Neural crest cell (in vitro differentiated cells): ENCODE measurements around the gene CNTD1. TPM values are rescaled to one million over a fixed set of nuclear protein-coding genes. Genes with fewer than 3 reads are reported as not detected.

Experiments used
- DNase-seq: peaks from one replicate; pipeline ENCODE4 v3.0.0; 2021; ENCODE audit warnings: low read depth, mixed read lengths, low spot score
- H3K27ac Mint-ChIP-seq: one replicate; pipeline ENCODE4 v1.8.0; 2021; ENCODE audit warnings: mild to moderate bottlenecking, mixed read lengths; ENCODE audit not compliant: unreplicated experiment
- H3K27me3 Mint-ChIP-seq: 2 replicates; pipeline ENCODE4 v1.8.0; 2021; ENCODE audit warnings: low read depth, mild to moderate bottlenecking, mixed read lengths
- H3K36me3 Mint-ChIP-seq: 2 replicates; pipeline ENCODE4 v1.8.0; 2021; ENCODE audit warnings: low read depth, mild to moderate bottlenecking, mixed read lengths
- H3K4me1 Mint-ChIP-seq: 2 replicates; pipeline ENCODE4 v1.8.0; 2021; ENCODE audit warnings: mixed read lengths
- H3K4me3 Mint-ChIP-seq: one replicate; pipeline ENCODE4 v1.8.0; 2021; ENCODE audit warnings: mild to moderate bottlenecking, mixed read lengths
- H3K9me3 Mint-ChIP-seq: 2 replicates; pipeline ENCODE4 v1.8.0; 2021; ENCODE audit warnings: mixed read lengths
- total RNA-seq: library from RNA; stranded (reverse); gene quantifications from 2 replicates; pipeline ENCODE4 v1.2.1, GENCODE V29; 2021
- TF ChIP-seq, protein P1 (sequence below): fragments of 200-600 bp; sonication (generic); conservative IDR thresholded peaks from 2 replicates; pipeline ENCODE4 v1.5.0; 2021; ENCODE audit warnings: antibody characterized with exemption, mild to moderate bottlenecking

Gene CNTD1
- total RNA-seq, 1 donor from 2014 or later: not detected

DNA sequence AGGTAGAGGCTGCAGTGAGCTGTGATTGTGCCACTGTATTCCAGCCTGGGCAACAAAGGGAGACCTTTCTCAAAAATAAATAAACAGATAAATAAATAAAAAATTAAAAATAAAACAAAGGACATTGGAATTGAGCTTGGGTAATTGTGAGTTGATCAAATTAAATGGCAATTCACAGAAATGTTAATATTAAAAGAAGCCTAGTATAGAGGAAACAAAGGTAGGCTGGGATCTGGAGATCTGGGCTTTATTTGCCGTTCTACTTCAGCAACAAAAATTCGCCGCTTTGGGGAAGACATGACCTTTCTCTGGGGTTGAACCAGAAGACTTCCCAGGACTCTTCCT lies 25.7 kb upstream of the CNTD1 start:
- Mint-ChIP-seq H3K4me1 (peaks cover 27% of the 10 kb centered on the region), H3K27me3 (peaks cover 4% of the 10 kb centered on the region), H3K27ac (peak overlapping the region; percentile 99), H3K4me3 (peak overlapping the region; percentile 98), H3K9me3 (no peaks in the 10 kb centered on the region), H3K36me3 (no peaks in the 10 kb centered on the region)
- no peak for DNase-seq
- TF ChIP-seq, protein P1, sequence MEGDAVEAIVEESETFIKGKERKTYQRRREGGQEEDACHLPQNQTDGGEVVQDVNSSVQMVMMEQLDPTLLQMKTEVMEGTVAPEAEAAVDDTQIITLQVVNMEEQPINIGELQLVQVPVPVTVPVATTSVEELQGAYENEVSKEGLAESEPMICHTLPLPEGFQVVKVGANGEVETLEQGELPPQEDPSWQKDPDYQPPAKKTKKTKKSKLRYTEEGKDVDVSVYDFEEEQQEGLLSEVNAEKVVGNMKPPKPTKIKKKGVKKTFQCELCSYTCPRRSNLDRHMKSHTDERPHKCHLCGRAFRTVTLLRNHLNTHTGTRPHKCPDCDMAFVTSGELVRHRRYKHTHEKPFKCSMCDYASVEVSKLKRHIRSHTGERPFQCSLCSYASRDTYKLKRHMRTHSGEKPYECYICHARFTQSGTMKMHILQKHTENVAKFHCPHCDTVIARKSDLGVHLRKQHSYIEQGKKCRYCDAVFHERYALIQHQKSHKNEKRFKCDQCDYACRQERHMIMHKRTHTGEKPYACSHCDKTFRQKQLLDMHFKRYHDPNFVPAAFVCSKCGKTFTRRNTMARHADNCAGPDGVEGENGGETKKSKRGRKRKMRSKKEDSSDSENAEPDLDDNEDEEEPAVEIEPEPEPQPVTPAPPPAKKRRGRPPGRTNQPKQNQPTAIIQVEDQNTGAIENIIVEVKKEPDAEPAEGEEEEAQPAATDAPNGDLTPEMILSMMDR: no peak

GRCh38 chr17:42773290-42774035 lies 25.2 kb upstream of the CNTD1 start, which contains the start of gene VPS25:
Gene VPS25 (plus strand): TSS chr17:42773449. CDS start chr17:42773476, 27 bp downstream.
- Mint-ChIP-seq H3K27ac (peak within 1 kb of the TSS; percentile 99), H3K9me3 (no peaks in the 10 kb centered on the region), H3K4me3 (peak within 1 kb of the TSS; percentile 98), H3K4me1 (peaks cover 27% of the 10 kb centered on the region), H3K36me3 (no peaks in the 10 kb centered on the region), H3K27me3 (no peaks in the 10 kb centered on the region)
- TF ChIP-seq, protein P1: peak; percentile 29
- DNase-seq: peak; percentile 75

- peak overlapping the region; percentile 98 for H3K4me3 Mint-ChIP-seq
- TF ChIP-seq, protein P1: no peak
- H3K36me3 Mint-ChIP-seq: no peaks in the 10 kb centered on the region
- peaks cover 27% of the 10 kb centered on the region for H3K4me1 Mint-ChIP-seq
- DNase-seq: no peak
- no peaks in the 10 kb centered on the region for H3K9me3 Mint-ChIP-seq
- H3K27me3 Mint-ChIP-seq: peaks cover under 1% of the 10 kb centered on the region
- no peak overlapping the region for H3K27ac Mint-ChIP-seq
Measured at GRCh38 chr17:42774066-42774745, 24.5 kb upstream of the CNTD1 start.

- TF ChIP-seq, protein P1: no peak
- Mint-ChIP-seq H3K4me1 (peaks cover 33% of the 10 kb centered on the region), H3K4me3 (peak overlapping the region; percentile 98), H3K36me3 (no peaks in the 10 kb centered on the region), H3K9me3 (no peaks in the 10 kb centered on the region), H3K27ac (no peak overlapping the region), H3K27me3 (peaks cover 12% of the 10 kb centered on the region)
- no peak for DNase-seq
Measured at GRCh38 chr17:42775534-42776098, 23.0 kb upstream of the CNTD1 start.

DNA sequence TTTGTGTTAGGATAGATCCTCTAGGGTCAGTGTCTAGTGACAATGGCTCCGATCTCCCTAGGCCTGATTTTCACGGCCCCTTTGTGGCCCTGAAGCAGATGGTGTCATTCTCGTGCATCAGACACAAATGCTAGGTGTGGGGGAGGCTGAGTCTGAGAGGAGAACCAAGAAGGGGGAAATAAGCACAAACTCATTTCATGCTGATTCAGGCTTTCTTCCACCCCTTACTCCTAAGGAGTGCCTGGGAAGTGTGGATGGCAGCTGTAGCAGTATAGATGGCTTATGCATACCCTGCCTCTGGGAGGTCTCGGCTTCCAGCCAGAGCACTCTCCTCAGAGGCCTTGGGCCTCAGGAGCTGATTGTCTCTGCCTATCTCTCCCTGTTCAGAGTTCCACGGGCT lies 20.1 kb upstream of the CNTD1 start:
- no peak overlapping the region for H3K27ac Mint-ChIP-seq
- peaks cover 39% of the 10 kb centered on the region for H3K27me3 Mint-ChIP-seq
- no peaks in the 10 kb centered on the region for H3K36me3 Mint-ChIP-seq
- H3K9me3 Mint-ChIP-seq: no peaks in the 10 kb centered on the region
- H3K4me3 Mint-ChIP-seq: peak overlapping the region; percentile 54
- no peak for DNase-seq
- TF ChIP-seq, protein P1: no peak
- peaks cover 21% of the 10 kb centered on the region for H3K4me1 Mint-ChIP-seq
